Endothelial cell of umbilical vein (primary cell): ENCODE measurements around the gene ZNF446. TPM values are rescaled to one million over a fixed set of nuclear protein-coding genes. Genes with fewer than 3 reads are reported as not detected.

Source experiments
- BruUV-seq: library from RNA; stranded (reverse); fragments of 400-500 nt; replicated peaks from 2 replicates; lab custom pipeline; 2021; lab: Mats Ljungman, UMichigan
- CTCF ChIA-PET: fragments of 300-600, 350-600 bp; sonication (Branson Sonifier 250); formaldehyde crosslinking; loops from one replicate; lab custom pipeline; 2021; ENCODE audit warnings: antibody characterized with exemption, inconsistent platforms; lab: Charles Lee
- POLR2A ChIA-PET: fragments of 300-600, 350-600 bp; sonication (Branson Sonifier 250); formaldehyde crosslinking; loops from one replicate; lab custom pipeline; 2021; ENCODE audit warnings: antibody characterized with exemption, inconsistent platforms; lab: Charles Lee
- DNase-seq: peaks from one replicate; pipeline ENCODE4 v3.0.0-alpha.2; 2011; ENCODE audit warnings: low read depth, low spot score
- FAIRE-seq: peaks from 2 replicates; lab custom pipeline; 2011; peaks lifted over from hg19 to GRCh38; lab: Jason Lieb, UNC
- H2AFZ ChIP-seq: 2 replicates; pipeline ENCODE4 v1.6.0; 2012; ENCODE audit warnings: low read depth, low read length, control low read depth, inconsistent platforms
- H3K27ac ChIP-seq: 2 replicates; pipeline ENCODE4 v1.5.1; 2011; ENCODE audit warnings: low read depth, mild to moderate bottlenecking, control low read depth, low read length, moderate library complexity; ENCODE audit not compliant: insufficient read depth
- H3K27me3 ChIP-seq, 2 experiments: 2 replicates each; pipeline versions ENCODE4 v1.6.0 to v1.6.1; 2011; ENCODE audit warnings: low read length in 2 of 2, mixed read lengths in 1 of 2; ENCODE audit not compliant: control insufficient read depth in 2 of 2, insufficient read depth in 2 of 2
- H3K36me3 ChIP-seq, 2 experiments: 2 replicates in 1 of 2; 3 replicates in 1 of 2; pipeline ENCODE4 v1.5.1; 2011; ENCODE audit warnings: low read length in 2 of 2, mild to moderate bottlenecking in 1 of 2, moderate library complexity in 1 of 2; ENCODE audit not compliant: control insufficient read depth in 2 of 2, insufficient read depth in 2 of 2; ENCODE audit errors: extremely low read depth in 1 of 2
- H3K4me1 ChIP-seq: 3 replicates; pipeline ENCODE4 v1.5.1; 2011; ENCODE audit warnings: mild to moderate bottlenecking, low read length; ENCODE audit not compliant: control insufficient read depth, insufficient read depth; ENCODE audit errors: extremely low read depth
- H3K4me2 ChIP-seq: 2 replicates; pipeline ENCODE4 v1.6.1; 2011; ENCODE audit warnings: low read length, control low read depth, mixed read lengths; ENCODE audit not compliant: insufficient read depth
- H3K4me3 ChIP-seq, 3 experiments: fragments of 200-600 bp in 1 of 3; sonication (generic), shearing (Covaris generic) in 1 of 3; replicated peaks in 1 of 3; 2 replicates each; pipeline ENCODE4 v1.5.1; 2011 to 2016; ENCODE audit warnings: control low read depth in 3 of 3, low read length in 3 of 3, mild to moderate bottlenecking in 2 of 3, inconsistent platforms in 1 of 3, low read depth in 1 of 3, moderate library complexity in 1 of 3; ENCODE audit not compliant: insufficient read depth in 1 of 3
- H3K79me2 ChIP-seq: 2 replicates; pipeline ENCODE4 v1.6.0; 2012; ENCODE audit warnings: low read length, inconsistent platforms; ENCODE audit not compliant: control insufficient read depth, insufficient read depth
- H3K9ac ChIP-seq: replicated peaks from 2 replicates; pipeline ENCODE3; 2011; ENCODE audit warnings: low read length, control low read depth; ENCODE audit not compliant: insufficient read depth; ENCODE audit errors: extremely low read depth
- H3K9me1 ChIP-seq: replicated peaks from 3 replicates; pipeline ENCODE4 v1.6.0; 2011; ENCODE audit warnings: mild to moderate bottlenecking, low read length; ENCODE audit not compliant: control insufficient read depth, insufficient read depth; ENCODE audit errors: extremely low read depth
- H3K9me3 ChIP-seq: replicated peaks from 2 replicates; pipeline ENCODE4 v1.5.1; 2012; ENCODE audit warnings: low read length, inconsistent platforms; ENCODE audit not compliant: control insufficient read depth, insufficient read depth
- H4K20me1 ChIP-seq: replicated peaks from 2 replicates; pipeline ENCODE3; 2011; ENCODE audit warnings: mild to moderate bottlenecking, low read length; ENCODE audit not compliant: control insufficient read depth, insufficient read depth; ENCODE audit errors: extremely low read depth
- CTCF ChIP-seq, 2 donors: IDR thresholded peaks; 1 replicate in 1 of 2; 2 replicates in 1 of 2; pipeline ENCODE4 v1.5.1; 2011; ENCODE audit warnings: low read length in 2 of 2, mild to moderate bottlenecking in 2 of 2, moderate library complexity in 2 of 2, control low read depth in 1 of 2, inconsistent platforms in 1 of 2, low read depth in 1 of 2; ENCODE audit not compliant: insufficient read depth in 1 of 2; ENCODE audit errors: extremely low read depth in 1 of 2
- EZH2 ChIP-seq: IDR thresholded peaks from 2 replicates; pipeline ENCODE4 v1.6.1; 2012; ENCODE audit warnings: borderline replicate concordance, low read depth, mild to moderate bottlenecking, moderate library complexity, low read length, inconsistent platforms; ENCODE audit not compliant: severe bottlenecking
- FOS ChIP-seq: IDR thresholded peaks from 2 replicates; pipeline ENCODE4 v1.6.1; 2011; ENCODE audit warnings: mild to moderate bottlenecking, low read length, moderate library complexity, borderline replicate concordance; ENCODE audit not compliant: insufficient read depth
- GATA2 ChIP-seq: IDR thresholded peaks from 2 replicates; pipeline ENCODE4 v1.7.0; 2011; ENCODE audit warnings: low read depth, mild to moderate bottlenecking, moderate library complexity, mixed read lengths, low read length; ENCODE audit not compliant: insufficient read length, insufficient read depth
- JUN ChIP-seq: IDR thresholded peaks from 2 replicates; pipeline ENCODE4 v1.6.1; 2011; ENCODE audit warnings: borderline replicate concordance, low read depth; ENCODE audit not compliant: insufficient read length, insufficient read depth
- MAX ChIP-seq: IDR thresholded peaks from 2 replicates; pipeline ENCODE4 v1.6.1; 2011; ENCODE audit not compliant: insufficient read depth, insufficient read length
- MYC ChIP-seq: IDR thresholded peaks from one replicate; pipeline ENCODE4 v1.6.1; 2011; ENCODE audit warnings: mild to moderate bottlenecking, low read depth, low read length
- POLR2A ChIP-seq: IDR thresholded peaks from 2 replicates; pipeline ENCODE4 v1.6.1; 2012; ENCODE audit warnings: low read depth, mild to moderate bottlenecking, control low read depth, low read length
- POLR2AphosphoS5 ChIP-seq: IDR thresholded peaks from 2 replicates; pipeline ENCODE4 v1.6.1; 2012; ENCODE audit warnings: low read depth, mild to moderate bottlenecking, control low read depth, low read length, moderate library complexity; ENCODE audit not compliant: insufficient read depth
- dilution Hi-C: fragments of 300-500 bp; cut with MboI; formaldehyde crosslinking; loops from one replicate; pipeline ENCODE4 v1.15.0; 2019; ENCODE audit warnings: low sequenced_read_pairs; ENCODE audit not compliant: extremely low pct_ligation_motif_present
- intact Hi-C: fragments of 100-400 bp; cut with micrococcal nuclease; formaldehyde crosslinking; loops from one replicate; pipeline ENCODE4 v1.10.0; 2022
- polyA plus RNA-seq, 4 experiments: library from polyadenylated mRNA; depleted of rRNA in 3 of 4; stranded (reverse) in 3 of 4; unstranded in 1 of 4; fragments of >200 nt; gene quantifications; 2 replicates each; pipeline versions ENCODE4 v1.2.1 to v1.2.3, GENCODE V29; 2011 to 2012; ENCODE audit warnings: missing spikeins in 1 of 4
- total RNA-seq: library from RNA; stranded (reverse); gene quantifications from 2 replicates; pipeline ENCODE4 v1.2.3, GENCODE V29; 2021

The ZNF446 gene
- total and polyA plus RNA-seq, 2 donors (not counting 3 experiments of a cell fraction or from before 2014, with no cell fraction given), result 7.0 to 8.3 TPM

GRCh38 chr19:58428617-58429016 is 47.5 kb upstream of the ZNF446 start:
- TF ChIP-seq EZH2 (no peak), MYC (no peak), POLR2AphosphoS5 (no peak), FOS (no peak), GATA2 (no peak), JUN (no peak), POLR2A (no peak)
- Histone ChIP-seq H3K27ac (no peak overlapping the region), H3K4me3 (no peak overlapping the region), H2AFZ (no peak overlapping the region), H3K9me3 (peaks cover 24% of the 10 kb centered on the region), H3K4me2 (no peak overlapping the region), H4K20me1 (no peaks in the 10 kb centered on the region), H3K4me1 (no peaks in the 10 kb centered on the region), H3K9me1 (no peaks in the 10 kb centered on the region), H3K36me3 (peaks cover under 1 to 2% of the 10 kb centered on the region in 2 experiments), H3K9ac (no peak overlapping the region), H3K27me3 (no peaks in the 10 kb centered on the region), H3K79me2 (no peaks in the 10 kb centered on the region)
- POLR2A ChIA-PET, result interaction anchor here (0.5 kb wide), 1 partner anchor 18 kb away, joined by 11 read pairs; no protein-coding TSS in a partner anchor
- FAIRE-seq (no peak), DNase-seq (no peak)
- dilution Hi-C loops (no loop called here), intact Hi-C loops (no loop called here)
- CTCF ChIA-PET, result no interaction called here
- BruUV-seq, result no TSS peak

- Histone ChIP-seq H3K9me3 (peaks cover 35% of the 10 kb centered on the region), H2AFZ (no peak overlapping the region), H3K9ac (no peak overlapping the region), H3K27ac (no peak overlapping the region), H3K79me2 (no peaks in the 10 kb centered on the region), H4K20me1 (no peaks in the 10 kb centered on the region), H3K9me1 (no peaks in the 10 kb centered on the region), H3K27me3 (no peaks in the 10 kb centered on the region), H3K4me1 (no peaks in the 10 kb centered on the region), H3K4me2 (no peak overlapping the region), H3K4me3 (no peak overlapping the region), H3K36me3 (peaks cover 5 to 9% of the 10 kb centered on the region in 2 experiments)
- TF ChIP-seq GATA2 (no peak), FOS (no peak), MYC (no peak), JUN (no peak), EZH2 (no peak), CTCF (IDR thresholded peaks at IDR 0.05; ENCODE audit: extremely low read depth in 1 of 2, insufficient read depth in 1 of 2, low read depth in 1 of 2, low read length in 2 of 2) (no peak), POLR2A (no peak), MAX (no peak), POLR2AphosphoS5 (no peak)
- dilution Hi-C loops (no loop called here), intact Hi-C loops (no loop called here)
- ChIA-PET CTCF (no interaction called here), POLR2A (no interaction called here)
- DNase-seq (no peak), FAIRE-seq (no peak)
- BruUV-seq, result no TSS peak
Measured at GRCh38 chr19:58429745-58430144, 46.4 kb upstream of the ZNF446 start.
